ENCODE results near the gene SLC9B2. TPM values are rescaled to one million over a fixed set of nuclear protein-coding genes. Genes with fewer than 3 reads are reported as not detected.

Gene SLC9B2
- total and polyA plus RNA-seq, 10 of the 15 experiments (the other 5 are each of a cell fraction or from before 2014, with no cell fraction given), result 8.9 to 32.5 (median 25.3) TPM

- TF ChIP-seq NR2F1 (conservative IDR thresholded peaks at IDR 0.05) (no peak), TCF12 (IDR thresholded peaks at IDR 0.05; ENCODE audit: low read depth, low read length) (no peak), RUNX3 (IDR thresholded peaks at IDR 0.05; ENCODE audit: low read length) (no peak), TAF1 (IDR thresholded peaks at IDR 0.05; ENCODE audit: borderline replicate concordance, low read depth, low read length) (no peak), SREBF2 (IDR thresholded peaks at IDR 0.05; ENCODE audit: low read length) (no peak), RAD21 (IDR thresholded peaks at IDR 0.05; ENCODE audit: insufficient read depth, low read depth, low read length) (no peak), SKIL (IDR thresholded peaks at IDR 0.05; ENCODE audit: low read depth, poor library complexity, severe bottlenecking) (no peak), RELA (IDR thresholded peaks at IDR 0.05; ENCODE audit: borderline replicate concordance, partially characterized antibody) (no peak), IKZF2 (IDR thresholded peaks at IDR 0.05) (no peak)
Observed at GRCh38 chr4:103052779-103053178, 23.8 kb downstream of the SLC9B2 start (continued).

GRCh38 chr4:103052145-103052544 is 24.4 kb downstream of the SLC9B2 start:
- Histone ChIP-seq H3K9ac (ENCODE audit: control insufficient read depth, insufficient read depth, low read length) (no peak overlapping the region), H3K9me3 (replicated peaks; ENCODE audit: control insufficient read depth, insufficient read depth, low read length) (no peaks in the 10 kb centered on the region), H3K79me2 (ENCODE audit: control insufficient read depth, insufficient read depth, low read length) (no peaks in the 10 kb centered on the region), H3K27ac (ENCODE audit: control insufficient read depth, insufficient read depth) (no peak overlapping the region), H3K36me3 (ENCODE audit: control insufficient read depth in 2 of 2, insufficient read depth in 2 of 2, low read length in 1 of 2) (peaks cover 0 to 13% of the 10 kb centered on the region in 2 experiments; a peak in 2 of 4 replicates), H3K27me3 (replicated peaks in 1 of 2; ENCODE audit: control insufficient read depth in 2 of 2, insufficient read depth in 2 of 2, low read length in 1 of 2) (no peaks in the 10 kb centered on the region), H3K4me1 (ENCODE audit: control insufficient read depth, insufficient read depth, low read length) (peaks cover 7% of the 10 kb centered on the region), H3K4me3 (no peak overlapping the region), H4K20me1 (ENCODE audit: control insufficient read depth, insufficient read depth) (no peaks in the 10 kb centered on the region), H2AFZ (ENCODE audit: control insufficient read depth, low read depth, low read length) (no peak overlapping the region), H3K4me2 (ENCODE audit: control insufficient read depth, insufficient read depth) (no peak overlapping the region)
- CTCF ChIA-PET, result interaction anchor here (0.7 to 5.0 kb wide), 6 partner anchors 8 to 47 kb away, joined by 3 to 53 read pairs (median 6); partner anchors contain the start of gene BDH2
- intact Hi-C loops (cut with micrococcal nuclease; ENCODE audit: unreplicated experiment), result no loop called here
- ATAC-seq, result no peak
- SMC1A ChIA-PET (ENCODE audit: uncharacterized antibody, unreplicated experiment), result interaction anchor here (0.6 to 1.4 kb wide), 9 partner anchors 9 to 38 kb away, joined by 3 to 8 read pairs (median 4); partner anchors contain the start of gene SLC9B2
- RAD21 ChIA-PET (ENCODE audit: unreplicated experiment), result interaction anchor here (0.7 to 1.4 kb wide), 3 partner anchors 25 to 39 kb away, joined by 3 to 4 read pairs (median 3); partner anchors contain the start of gene SLC9B2
- BruUV-seq (replicated peaks), result no TSS peak
- POLR2A ChIA-PET, result interaction anchor here (0.7 to 1.2 kb wide), 2 partner anchors 22 to 339 kb away, joined by 3 read pairs; no protein-coding TSS in a partner anchor
- 98% methylated on average over 3 of the region's 3 CpGs for WGBS (ENCODE audit: insufficient coverage, insufficient replicate concordance, low lambda C conversion rate, missing lambda C conversion rate)
- DNase-seq (ENCODE audit: low read depth, low spot score), result no peak
- in situ Hi-C loops (cut with MboI), result no loop called here
- no peak for FAIRE-seq
- no peak for TF ChIP-seq NR2C1 (IDR thresholded peaks at IDR 0.05)
- no peak for TF ChIP-seq EP300 (IDR thresholded peaks at IDR 0.05; ENCODE audit: borderline replicate concordance in 1 of 2, control insufficient read depth in 1 of 2, low read depth in 2 of 2, low read length in 2 of 2)
- no peak for TF ChIP-seq RB1 (IDR thresholded peaks at IDR 0.05; ENCODE audit: borderline replicate concordance)
- TF ChIP-seq ZNF24 (IDR thresholded peaks at IDR 0.05), result no peak
- no peak for TF ChIP-seq IKZF2 (IDR thresholded peaks at IDR 0.05)
- no peak for TF ChIP-seq KLF5 (IDR thresholded peaks at IDR 0.05; ENCODE audit: partially characterized antibody)
- no peak for TF ChIP-seq CHD1 (IDR thresholded peaks at IDR 0.05; ENCODE audit: low read depth, low read length)
- no peak for TF ChIP-seq SP1 (IDR thresholded peaks at IDR 0.05; ENCODE audit: low read depth, low read length)
- TF ChIP-seq BMI1 (IDR thresholded peaks at IDR 0.05; ENCODE audit: borderline replicate concordance), result no peak
- TF ChIP-seq FOS (IDR thresholded peaks at IDR 0.05; ENCODE audit: borderline replicate concordance, extremely low read depth, insufficient read length), result no peak
- TF ChIP-seq SUPT20H (IDR thresholded peaks at IDR 0.05; ENCODE audit: borderline replicate concordance, control insufficient read depth, low read depth, low read length), result no peak
